Measurements from ENCODE around the gene TRIM47. TPM values are rescaled to one million over a fixed set of nuclear protein-coding genes. Genes with fewer than 3 reads are reported as not detected.

Gene TRIM47
- total and polyA plus RNA-seq, 2 of the 13 experiments (the other 11 are each of a cell fraction or from before 2014, with no cell fraction given): 33.5 to 82.0 TPM

DNA sequence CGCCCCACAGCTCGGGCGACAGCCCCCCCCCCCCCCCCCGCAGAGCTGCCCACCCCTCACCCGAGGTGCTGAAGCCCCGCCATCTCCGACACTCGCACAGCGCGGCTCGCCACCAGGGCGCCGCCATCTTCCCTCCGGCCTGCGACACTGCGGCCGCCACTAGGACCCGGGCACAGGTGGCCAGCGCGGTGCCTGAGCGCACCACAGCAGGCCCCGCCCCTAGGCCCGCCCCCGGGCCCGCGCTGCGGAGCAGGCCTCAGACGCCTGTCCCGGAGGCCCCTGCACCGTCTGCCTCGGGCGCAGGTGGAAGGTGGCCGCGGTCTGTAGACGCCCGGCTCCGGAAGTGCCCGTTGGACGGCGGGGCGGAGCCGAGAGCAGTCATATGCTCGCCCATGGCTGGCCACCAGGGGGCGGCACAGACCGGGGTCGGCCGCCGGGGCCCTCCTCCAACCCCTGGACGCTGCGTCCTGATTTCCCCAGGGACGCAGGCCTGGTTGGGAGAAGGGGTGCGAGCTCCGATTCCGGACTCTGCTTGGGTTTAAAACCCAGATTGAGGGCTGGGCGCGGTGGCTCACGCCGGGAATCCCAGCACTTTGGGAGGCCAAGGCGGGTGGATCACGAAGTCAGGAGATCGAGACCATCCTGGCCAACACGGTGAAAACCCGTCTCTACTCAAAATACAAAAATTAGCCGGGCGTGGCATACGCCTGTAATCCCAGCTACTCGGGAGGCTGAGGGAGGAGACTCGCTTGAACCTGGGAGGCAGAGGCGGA lies 26.6 kb upstream of the TRIM47 start, which contains the start of gene MRPL38 (continued):
- TF ChIP-seq, protein P1, sequence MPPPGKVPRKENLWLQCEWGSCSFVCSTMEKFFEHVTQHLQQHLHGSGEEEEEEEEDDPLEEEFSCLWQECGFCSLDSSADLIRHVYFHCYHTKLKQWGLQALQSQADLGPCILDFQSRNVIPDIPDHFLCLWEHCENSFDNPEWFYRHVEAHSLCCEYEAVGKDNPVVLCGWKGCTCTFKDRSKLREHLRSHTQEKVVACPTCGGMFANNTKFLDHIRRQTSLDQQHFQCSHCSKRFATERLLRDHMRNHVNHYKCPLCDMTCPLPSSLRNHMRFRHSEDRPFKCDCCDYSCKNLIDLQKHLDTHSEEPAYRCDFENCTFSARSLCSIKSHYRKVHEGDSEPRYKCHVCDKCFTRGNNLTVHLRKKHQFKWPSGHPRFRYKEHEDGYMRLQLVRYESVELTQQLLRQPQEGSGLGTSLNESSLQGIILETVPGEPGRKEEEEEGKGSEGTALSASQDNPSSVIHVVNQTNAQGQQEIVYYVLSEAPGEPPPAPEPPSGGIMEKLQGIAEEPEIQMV (CRISPR knock-in tag; IDR thresholded peaks at IDR 0.05; ENCODE audit: low read depth): peak; percentile 92
- TF ChIP-seq HMG20A (CRISPR knock-in tag; IDR thresholded peaks at IDR 0.05; ENCODE audit: borderline replicate concordance): peak; percentile 52; the same call in 1 of the 2 replicates
- TF ChIP-seq, protein P2, sequence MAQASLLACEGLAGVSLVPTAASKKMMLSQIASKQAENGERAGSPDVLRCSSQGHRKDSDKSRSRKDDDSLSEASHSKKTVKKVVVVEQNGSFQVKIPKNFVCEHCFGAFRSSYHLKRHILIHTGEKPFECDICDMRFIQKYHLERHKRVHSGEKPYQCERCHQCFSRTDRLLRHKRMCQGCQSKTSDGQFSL (CRISPR knock-in tag; IDR thresholded peaks at IDR 0.05): peak; percentile 80
- TF ChIP-seq MTF2 (CRISPR knock-in tag; IDR thresholded peaks at IDR 0.05; ENCODE audit: borderline replicate concordance): peak; percentile 51; the same call in 1 of the 2 replicates
- TF ChIP-seq TOE1 (CRISPR knock-in tag; IDR thresholded peaks at IDR 0.05): peak; percentile 91
- TF ChIP-seq TMF1 (CRISPR knock-in tag; IDR thresholded peaks at IDR 0.05; ENCODE audit: low read depth): peak; percentile 81; the same call in 1 of the 2 replicates
- TF ChIP-seq, protein P3, sequence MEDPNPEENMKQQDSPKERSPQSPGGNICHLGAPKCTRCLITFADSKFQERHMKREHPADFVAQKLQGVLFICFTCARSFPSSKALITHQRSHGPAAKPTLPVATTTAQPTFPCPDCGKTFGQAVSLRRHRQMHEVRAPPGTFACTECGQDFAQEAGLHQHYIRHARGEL (CRISPR knock-in tag; IDR thresholded peaks at IDR 0.05): peak; percentile 82; the same call in 1 of the 2 replicates
- TF ChIP-seq, protein P4, sequence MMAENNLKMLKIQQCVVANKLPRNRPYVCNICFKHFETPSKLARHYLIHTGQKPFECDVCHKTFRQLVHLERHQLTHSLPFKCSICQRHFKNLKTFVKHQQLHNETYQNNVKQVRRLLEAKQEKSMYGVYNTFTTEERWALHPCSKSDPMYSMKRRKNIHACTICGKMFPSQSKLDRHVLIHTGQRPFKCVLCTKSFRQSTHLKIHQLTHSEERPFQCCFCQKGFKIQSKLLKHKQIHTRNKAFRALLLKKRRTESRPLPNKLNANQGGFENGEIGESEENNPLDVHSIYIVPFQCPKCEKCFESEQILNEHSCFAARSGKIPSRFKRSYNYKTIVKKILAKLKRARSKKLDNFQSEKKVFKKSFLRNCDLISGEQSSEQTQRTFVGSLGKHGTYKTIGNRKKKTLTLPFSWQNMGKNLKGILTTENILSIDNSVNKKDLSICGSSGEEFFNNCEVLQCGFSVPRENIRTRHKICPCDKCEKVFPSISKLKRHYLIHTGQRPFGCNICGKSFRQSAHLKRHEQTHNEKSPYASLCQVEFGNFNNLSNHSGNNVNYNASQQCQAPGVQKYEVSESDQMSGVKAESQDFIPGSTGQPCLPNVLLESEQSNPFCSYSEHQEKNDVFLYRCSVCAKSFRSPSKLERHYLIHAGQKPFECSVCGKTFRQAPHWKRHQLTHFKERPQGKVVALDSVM (CRISPR knock-in tag; IDR thresholded peaks at IDR 0.05): peak; percentile 94
- TF ChIP-seq IRF2 (CRISPR knock-in tag; IDR thresholded peaks at IDR 0.05): peak; percentile 98
- peak; percentile 87 for TF ChIP-seq ZNF329 (CRISPR knock-in tag; IDR thresholded peaks at IDR 0.05; ENCODE audit: low read depth)
- peak; percentile 88 for TF ChIP-seq ZMYM3 (CRISPR knock-in tag; IDR thresholded peaks at IDR 0.05)
- TF ChIP-seq, protein P5, sequence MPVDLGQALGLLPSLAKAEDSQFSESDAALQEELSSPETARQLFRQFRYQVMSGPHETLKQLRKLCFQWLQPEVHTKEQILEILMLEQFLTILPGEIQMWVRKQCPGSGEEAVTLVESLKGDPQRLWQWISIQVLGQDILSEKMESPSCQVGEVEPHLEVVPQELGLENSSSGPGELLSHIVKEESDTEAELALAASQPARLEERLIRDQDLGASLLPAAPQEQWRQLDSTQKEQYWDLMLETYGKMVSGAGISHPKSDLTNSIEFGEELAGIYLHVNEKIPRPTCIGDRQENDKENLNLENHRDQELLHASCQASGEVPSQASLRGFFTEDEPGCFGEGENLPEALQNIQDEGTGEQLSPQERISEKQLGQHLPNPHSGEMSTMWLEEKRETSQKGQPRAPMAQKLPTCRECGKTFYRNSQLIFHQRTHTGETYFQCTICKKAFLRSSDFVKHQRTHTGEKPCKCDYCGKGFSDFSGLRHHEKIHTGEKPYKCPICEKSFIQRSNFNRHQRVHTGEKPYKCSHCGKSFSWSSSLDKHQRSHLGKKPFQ (CRISPR knock-in tag; IDR thresholded peaks at IDR 0.05; ENCODE audit: insufficient replicate concordance): peak; percentile 75
- peak; percentile 98 for TF ChIP-seq ZMYM2 (CRISPR knock-in tag; IDR thresholded peaks at IDR 0.05)
- TF ChIP-seq KLF12 (CRISPR knock-in tag; IDR thresholded peaks at IDR 0.05; ENCODE audit: borderline replicate concordance): peak; percentile 98
- 0 out of 2 replicates have a peak, but pooled peaks have one; percentile 60 for TF ChIP-seq NAIF1 (CRISPR knock-in tag; IDR thresholded peaks at IDR 0.05; ENCODE audit: borderline replicate concordance)
- TF ChIP-seq ZNF543 (CRISPR knock-in tag; IDR thresholded peaks at IDR 0.05): peak; percentile 92; the same call in 1 of the 2 replicates
- TF ChIP-seq ZNF891 (CRISPR knock-in tag; IDR thresholded peaks at IDR 0.05): peak; percentile 93
- TF ChIP-seq, protein P6, sequence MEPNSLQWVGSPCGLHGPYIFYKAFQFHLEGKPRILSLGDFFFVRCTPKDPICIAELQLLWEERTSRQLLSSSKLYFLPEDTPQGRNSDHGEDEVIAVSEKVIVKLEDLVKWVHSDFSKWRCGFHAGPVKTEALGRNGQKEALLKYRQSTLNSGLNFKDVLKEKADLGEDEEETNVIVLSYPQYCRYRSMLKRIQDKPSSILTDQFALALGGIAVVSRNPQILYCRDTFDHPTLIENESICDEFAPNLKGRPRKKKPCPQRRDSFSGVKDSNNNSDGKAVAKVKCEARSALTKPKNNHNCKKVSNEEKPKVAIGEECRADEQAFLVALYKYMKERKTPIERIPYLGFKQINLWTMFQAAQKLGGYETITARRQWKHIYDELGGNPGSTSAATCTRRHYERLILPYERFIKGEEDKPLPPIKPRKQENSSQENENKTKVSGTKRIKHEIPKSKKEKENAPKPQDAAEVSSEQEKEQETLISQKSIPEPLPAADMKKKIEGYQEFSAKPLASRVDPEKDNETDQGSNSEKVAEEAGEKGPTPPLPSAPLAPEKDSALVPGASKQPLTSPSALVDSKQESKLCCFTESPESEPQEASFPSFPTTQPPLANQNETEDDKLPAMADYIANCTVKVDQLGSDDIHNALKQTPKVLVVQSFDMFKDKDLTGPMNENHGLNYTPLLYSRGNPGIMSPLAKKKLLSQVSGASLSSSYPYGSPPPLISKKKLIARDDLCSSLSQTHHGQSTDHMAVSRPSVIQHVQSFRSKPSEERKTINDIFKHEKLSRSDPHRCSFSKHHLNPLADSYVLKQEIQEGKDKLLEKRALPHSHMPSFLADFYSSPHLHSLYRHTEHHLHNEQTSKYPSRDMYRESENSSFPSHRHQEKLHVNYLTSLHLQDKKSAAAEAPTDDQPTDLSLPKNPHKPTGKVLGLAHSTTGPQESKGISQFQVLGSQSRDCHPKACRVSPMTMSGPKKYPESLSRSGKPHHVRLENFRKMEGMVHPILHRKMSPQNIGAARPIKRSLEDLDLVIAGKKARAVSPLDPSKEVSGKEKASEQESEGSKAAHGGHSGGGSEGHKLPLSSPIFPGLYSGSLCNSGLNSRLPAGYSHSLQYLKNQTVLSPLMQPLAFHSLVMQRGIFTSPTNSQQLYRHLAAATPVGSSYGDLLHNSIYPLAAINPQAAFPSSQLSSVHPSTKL (CRISPR knock-in tag; IDR thresholded peaks at IDR 0.05): peak; percentile 86
- no peak for TF ChIP-seq EZH2 (conservative IDR thresholded peaks at IDR 0.05; ENCODE audit: low read depth, low read length)

All from HepG2 (cell line).